Amniotic stem cell (primary cell): ENCODE measurements around the gene PSPN.
"Not testable (repeated sequence)": the region's sequence is repeated elsewhere in the genome, so short reads cannot be mapped to it uniquely, and the experiment has no call there.

Experiments used
- DNase-seq: peaks from one replicate; lab custom pipeline; 2025; lab: John Stamatoyannopoulos, UW

The PSPN gene

GRCh38 chr19:6402837-6403608 is 27.3 kb upstream of the PSPN start:
- DNase-seq = no peak

- DNase-seq = no peak
Measured at GRCh38 chr19:6402058-6402457, 26.3 kb upstream of the PSPN start.

GRCh38 chr19:6400062-6400944 is 24.6 kb upstream of the PSPN start:
- DNase-seq = not testable (repeated sequence)

DNA sequence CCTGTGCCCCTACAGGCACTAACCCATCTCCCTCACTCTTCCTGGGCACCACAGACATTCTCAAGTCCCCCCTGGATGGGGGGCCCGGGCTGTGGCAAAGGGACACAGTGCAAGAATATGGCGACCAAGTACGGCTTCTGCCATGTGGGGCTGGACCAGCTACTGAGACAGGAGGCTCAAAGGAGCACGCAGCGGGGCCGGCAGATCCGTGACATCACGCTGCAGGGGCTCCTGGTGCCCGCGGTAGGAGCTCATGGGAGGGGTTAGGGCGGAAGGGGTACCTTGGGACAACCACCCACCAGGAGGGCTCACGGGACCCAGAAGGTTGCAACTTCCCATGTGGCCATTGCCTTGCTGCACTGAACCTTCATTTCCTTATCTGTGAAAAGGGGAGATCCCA is 20.6 kb upstream of the PSPN start:
- no peak for DNase-seq

GRCh38 chr19:6394831-6395230 is 19.1 kb upstream of the PSPN start:
- DNase-seq = no peak

- DNase-seq = no peak
Measured at GRCh38 chr19:6393983-6394412, 18.3 kb upstream of the PSPN start.

GRCh38 chr19:6393074-6393982 is 17.6 kb upstream of the PSPN start, which contains the start of gene GTF2F1:
TSS of gene GTF2F1 (minus strand) at chr19:6393164. CDS start at chr19:6392995, 169 bp downstream.
- peak; percentile 93 for DNase-seq

DNA sequence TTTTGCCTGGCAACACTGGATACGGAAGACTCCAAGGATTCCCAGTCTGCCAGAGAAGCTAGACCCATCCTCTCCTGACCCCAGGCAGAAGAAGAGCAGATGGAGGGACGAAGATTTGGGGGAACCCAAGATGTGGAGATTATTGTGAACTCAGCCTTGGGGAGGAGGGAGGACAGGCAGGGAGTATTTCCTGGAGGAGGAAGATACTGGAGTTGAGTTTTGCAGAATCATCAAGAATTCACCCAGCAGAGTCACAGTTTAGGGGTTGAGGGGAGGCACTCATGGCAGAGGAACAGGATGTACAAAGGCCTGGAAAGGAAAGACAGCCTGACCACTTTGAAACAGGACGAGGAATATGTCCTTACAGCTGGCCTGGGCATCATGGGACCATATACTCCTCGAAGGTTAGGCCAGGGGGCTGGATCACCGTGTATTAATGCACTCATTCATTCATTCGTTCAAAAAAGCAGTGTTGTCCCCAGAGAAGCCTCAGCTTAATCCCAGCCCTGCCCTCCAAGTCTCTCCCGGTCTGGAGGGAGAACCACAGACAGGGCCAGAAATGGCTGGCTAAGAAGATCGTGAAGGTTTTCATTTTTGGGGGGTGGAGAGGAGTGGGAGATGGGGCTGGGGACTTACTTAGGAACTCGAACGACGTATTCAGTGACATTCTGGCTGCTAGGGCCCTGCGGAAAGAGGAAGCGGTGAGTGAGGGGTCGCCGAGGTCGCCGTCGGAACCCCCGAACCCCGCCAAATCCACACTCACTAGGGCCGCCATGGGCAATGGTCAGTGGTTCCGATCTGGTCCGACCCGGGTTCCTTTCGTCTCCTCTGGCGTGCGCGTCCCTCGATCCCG is 16.7 kb upstream of the PSPN start:
- DNase-seq = no peak

GRCh38 chr19:6387372-6387771 is 11.6 kb upstream of the PSPN start:
- no peak for DNase-seq

DNA sequence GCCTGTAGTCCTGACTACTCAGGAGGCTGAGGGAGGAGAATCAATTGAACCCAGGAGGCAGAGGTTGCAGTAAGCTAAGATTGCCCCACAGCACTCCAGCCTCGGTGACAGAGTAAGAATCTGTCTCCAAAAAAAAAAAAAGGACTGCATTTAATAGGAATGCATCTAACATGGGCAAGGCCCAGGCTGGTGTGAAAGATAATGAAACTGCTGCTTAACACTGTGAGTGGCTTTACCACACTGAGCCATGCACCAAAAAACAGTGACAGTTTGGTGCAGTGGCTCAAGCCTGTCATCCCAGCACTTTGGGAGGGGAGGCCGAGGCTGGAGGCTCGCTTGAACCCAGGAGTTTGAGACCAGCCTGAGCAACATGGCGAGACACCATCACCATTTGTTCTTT is 8.6 kb upstream of the PSPN start:
- DNase-seq = no peak

DNA sequence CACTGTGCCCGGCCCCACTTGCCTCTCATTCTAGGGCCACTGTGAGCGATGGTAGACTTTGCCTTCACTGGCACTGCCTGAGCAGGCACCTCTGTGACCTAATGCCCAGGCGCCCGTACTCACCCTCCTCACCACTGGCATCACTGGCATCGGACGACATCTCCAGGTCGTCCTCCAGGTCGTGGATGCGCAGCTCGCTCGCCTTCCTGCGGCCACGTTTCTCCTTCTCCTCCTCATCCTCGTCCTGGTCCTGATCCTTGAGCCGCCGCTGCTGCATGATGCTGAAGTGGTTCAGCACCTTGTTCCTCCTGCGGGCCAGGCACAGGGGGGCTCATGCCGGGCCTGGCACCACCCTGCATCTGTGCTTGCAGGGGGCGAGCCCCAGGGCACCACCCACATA is 7.5 kb upstream of the PSPN start:
- no peak for DNase-seq

DNA sequence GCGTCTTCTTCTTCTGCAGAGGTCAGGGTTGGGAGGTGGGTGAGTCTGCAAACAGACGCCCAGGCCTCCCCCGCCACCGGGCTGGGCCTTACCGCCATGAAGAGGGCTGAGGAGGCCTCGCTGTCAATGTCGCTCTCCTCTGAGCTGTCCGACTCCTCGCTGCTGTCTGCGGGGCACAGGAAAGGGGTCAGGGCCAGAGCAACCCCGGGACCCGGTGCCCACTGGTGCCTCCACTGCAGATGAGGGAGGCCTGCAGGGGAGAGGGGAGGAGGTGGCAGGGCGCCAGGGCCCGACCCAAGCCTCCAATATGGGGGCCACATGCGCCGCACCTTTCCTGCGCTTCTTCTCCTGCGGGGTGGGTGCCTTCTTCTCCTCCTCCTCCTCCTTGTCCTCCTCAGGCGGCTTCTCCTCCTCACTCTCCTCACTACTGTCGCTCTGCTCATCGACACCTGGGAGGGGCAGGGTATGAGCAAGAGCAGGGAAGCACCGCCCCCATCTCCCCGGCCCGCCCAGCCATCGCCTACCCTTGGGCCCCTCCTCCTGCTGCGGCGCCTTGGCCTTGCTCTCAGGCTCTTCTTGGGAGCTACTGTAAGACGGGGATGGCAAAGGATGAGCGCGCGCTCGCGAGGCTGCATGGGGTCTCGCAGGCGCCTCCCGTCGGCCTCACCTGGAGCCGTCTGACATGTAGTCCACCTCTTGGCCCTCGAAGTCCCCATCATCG is 5.5 kb upstream of the PSPN start:
- DNase-seq = no peak

- DNase-seq = no peak
Measured at GRCh38 chr19:6379744-6380143, 4.0 kb upstream of the PSPN start.

- DNase-seq = no peak
Measured at GRCh38 chr19:6378486-6378885, 2.8 kb upstream of the PSPN start.

DNA sequence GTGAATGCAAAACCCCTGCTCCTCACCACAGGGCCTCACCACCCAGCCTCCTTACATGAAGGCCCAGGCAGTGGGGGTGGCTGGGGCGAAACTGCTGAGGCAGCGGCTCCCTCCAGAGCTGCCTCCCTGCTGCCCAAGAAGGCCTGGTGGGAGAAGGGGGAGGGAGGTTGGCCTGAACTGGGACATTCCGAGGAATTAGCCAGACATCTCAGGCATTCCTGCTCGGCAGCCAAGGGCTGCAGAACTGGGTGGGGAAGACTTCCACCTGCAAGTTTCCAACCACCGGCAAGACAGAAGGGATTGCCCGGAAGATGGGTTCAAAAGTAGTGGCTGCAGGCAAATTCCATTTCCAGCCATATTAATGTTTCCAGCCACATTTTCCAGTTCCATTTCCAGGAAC is 2.3 kb upstream of the PSPN start:
- no peak for DNase-seq

DNA sequence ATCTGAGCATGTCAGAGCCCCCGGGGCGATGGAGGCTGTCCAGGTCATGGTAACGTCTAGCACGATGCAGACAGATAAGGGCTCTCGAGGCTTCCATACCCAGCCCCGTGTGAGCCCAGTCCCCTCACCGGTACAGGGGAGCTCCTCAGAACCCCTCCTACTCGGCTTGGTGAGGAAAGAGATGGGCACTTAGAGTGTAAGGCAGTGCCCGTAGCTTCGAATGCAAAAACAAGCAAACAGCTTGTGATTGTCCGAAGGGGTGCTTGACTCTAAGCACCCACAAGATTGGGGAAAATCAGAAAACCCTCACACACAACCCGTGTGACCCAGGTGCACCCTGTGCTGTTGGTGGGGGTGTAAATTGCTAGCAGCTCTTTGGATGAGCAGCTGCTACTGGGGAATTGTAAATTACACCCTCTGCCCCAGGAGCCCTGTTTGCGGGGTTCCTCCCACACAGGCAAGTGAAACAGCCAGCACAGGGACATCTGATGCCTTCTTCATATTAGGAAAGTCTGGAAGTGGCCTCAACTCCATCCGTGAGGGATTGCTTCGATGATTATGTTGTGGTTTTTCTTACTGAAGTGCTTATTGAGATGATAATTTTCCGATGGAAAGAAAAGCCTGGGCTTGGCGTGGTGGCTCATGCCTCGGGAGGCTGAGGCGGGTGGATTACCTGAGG is 918 bp upstream of the PSPN start:
- DNase-seq = no peak

GRCh38 chr19:6374711-6375410 is 872 bp downstream of the PSPN start:
- no peak for DNase-seq

DNA sequence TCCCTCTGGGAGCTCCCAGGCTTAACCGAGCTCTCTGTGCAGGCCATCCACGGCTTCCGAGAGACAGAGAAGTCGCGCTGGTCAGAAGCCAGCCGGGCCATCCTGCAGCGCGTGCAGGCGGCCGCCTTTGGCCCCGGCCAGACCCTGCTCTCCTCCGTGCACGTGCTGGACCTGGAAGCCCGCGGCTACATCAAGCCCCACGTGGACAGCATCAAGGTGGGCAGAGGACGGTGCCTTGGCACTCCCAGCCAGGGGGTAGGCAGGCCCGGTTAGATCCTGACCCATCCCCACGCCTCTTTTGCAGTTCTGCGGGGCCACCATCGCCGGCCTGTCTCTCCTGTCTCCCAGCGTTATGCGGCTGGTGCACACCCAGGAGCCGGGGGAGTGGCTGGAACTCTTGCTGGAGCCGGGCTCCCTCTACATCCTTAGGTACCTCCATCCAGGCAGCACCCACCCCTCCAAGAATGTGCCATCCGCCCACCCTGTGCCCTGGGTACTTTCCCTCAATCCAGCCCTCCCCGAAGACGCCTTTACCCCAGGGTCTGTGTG is 1.5 kb downstream of the PSPN start:
- DNase-seq = no peak

DNA sequence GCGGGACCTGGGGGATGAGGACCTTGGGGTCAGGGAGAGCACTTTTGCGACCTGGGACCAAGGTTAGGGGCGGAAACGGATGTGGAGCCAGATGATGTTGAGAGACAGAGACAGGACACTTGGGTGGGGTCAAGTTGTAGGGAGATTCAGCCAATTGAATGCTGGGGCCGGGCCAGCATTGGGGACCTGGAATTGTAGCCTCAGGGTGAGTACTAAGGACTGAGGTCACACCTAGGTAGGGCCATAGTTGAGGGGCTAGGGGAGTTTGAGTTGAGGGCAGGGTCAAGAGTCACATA is 2.0 kb downstream of the PSPN start:
- no peak for DNase-seq
